Ectodermal cell (in vitro differentiated cells): ENCODE data around the gene TTLL11.
"Not testable (repeated sequence)": the region's sequence is repeated elsewhere in the genome, so short reads cannot be mapped to it uniquely, and the experiment has no call there.

Experiments used
- H3K27ac ChIP-seq: 2 replicates; pipeline ENCODE4 v1.7.0; 2013; ENCODE audit warnings: mild to moderate bottlenecking, low read depth, low read length; ENCODE audit not compliant: insufficient read depth, poor library complexity, severe bottlenecking
- H3K27me3 ChIP-seq: 2 replicates; pipeline ENCODE4 v1.7.0; 2013; ENCODE audit warnings: mild to moderate bottlenecking, low read length; ENCODE audit not compliant: insufficient read depth, control insufficient read depth, poor library complexity, severe bottlenecking
- H3K36me3 ChIP-seq: one replicate; pipeline ENCODE4 v1.7.0; 2013; ENCODE audit warnings: low read length; ENCODE audit not compliant: control insufficient read depth, insufficient read depth
- H3K4me1 ChIP-seq: one replicate; pipeline ENCODE4 v1.7.0; 2013; ENCODE audit warnings: low read length; ENCODE audit not compliant: control insufficient read depth, insufficient read depth
- H3K4me3 ChIP-seq: 2 replicates; pipeline ENCODE4 v1.7.0; 2013; ENCODE audit warnings: low read depth, low read length, control low read depth; ENCODE audit not compliant: insufficient read depth
- H3K9me3 ChIP-seq: 2 replicates; pipeline ENCODE4 v1.7.0; 2013; ENCODE audit warnings: mild to moderate bottlenecking, low read length, moderate library complexity; ENCODE audit not compliant: control insufficient read depth
- WGBS, 2 experiments: methylation state at CpG; one replicate each; pipeline ENCODE4 v1.1.7; 2013; ENCODE audit warnings: missing lambda C conversion rate in 2 of 2; 5-methylcytosine and 5-hydroxymethylcytosine counted together

The TTLL11 gene

DNA sequence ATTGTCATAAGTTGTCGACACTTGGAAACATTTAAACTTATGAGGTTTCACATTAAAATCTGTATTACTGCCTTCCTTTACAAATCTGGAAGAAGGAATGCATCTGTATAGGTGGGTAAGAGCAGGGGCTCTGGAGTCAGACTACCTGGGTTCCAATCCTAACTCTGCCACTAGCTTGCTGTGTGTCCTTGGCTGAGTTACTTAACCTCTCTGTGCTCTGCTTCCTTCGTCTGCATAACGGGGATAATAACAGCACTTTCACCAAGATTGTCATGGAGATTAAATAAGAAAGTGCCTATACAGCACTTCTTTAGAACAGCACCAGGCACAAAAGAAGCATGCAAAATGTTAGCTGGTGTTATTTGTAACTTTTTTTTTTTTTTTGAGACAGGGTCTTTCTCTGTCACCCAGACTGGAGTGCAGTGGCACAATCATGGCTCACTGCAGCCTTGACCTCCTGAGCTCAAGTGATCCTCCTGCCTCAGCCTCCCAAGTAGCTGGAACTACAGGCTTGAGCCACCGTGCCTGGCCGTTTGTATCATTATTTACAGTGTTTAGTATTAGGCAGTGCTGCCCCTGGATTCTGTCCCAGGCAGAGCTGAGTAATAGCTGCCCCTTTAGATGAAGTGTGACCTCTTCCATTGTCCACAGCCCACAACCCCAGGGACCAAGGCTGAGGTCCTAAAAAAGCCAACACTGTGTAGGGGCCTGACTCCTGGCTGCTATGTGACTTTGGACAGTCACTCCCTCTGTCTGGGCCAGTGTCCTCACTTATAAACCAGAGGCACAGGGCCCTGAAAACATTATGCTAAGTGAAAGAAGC lies 25.4 kb upstream of the TTLL11 start:
- Histone ChIP-seq H3K27ac (no peak overlapping the region), H3K36me3 (no peaks in the 10 kb centered on the region), H3K4me1 (peaks cover 17% of the 10 kb centered on the region), H3K9me3 (no peaks in the 10 kb centered on the region), H3K4me3 (no peak overlapping the region), H3K27me3 (no peaks in the 10 kb centered on the region)
- 93 to 94% methylated on average over 5 of the region's 5 CpGs for WGBS, 2 experiments

GRCh38 chr9:122117241-122117640 lies 24.1 kb upstream of the TTLL11 start:
- not testable (repeated sequence) for H3K27me3 ChIP-seq, H3K9me3 ChIP-seq, H3K36me3 ChIP-seq, H3K4me3 ChIP-seq, H3K27ac ChIP-seq
- WGBS, 2 experiments = 91 to 93% methylated on average over 8 to 9 of the region's 9 CpGs
- peaks cover 21% of the 10 kb centered on the region for H3K4me1 ChIP-seq

DNA sequence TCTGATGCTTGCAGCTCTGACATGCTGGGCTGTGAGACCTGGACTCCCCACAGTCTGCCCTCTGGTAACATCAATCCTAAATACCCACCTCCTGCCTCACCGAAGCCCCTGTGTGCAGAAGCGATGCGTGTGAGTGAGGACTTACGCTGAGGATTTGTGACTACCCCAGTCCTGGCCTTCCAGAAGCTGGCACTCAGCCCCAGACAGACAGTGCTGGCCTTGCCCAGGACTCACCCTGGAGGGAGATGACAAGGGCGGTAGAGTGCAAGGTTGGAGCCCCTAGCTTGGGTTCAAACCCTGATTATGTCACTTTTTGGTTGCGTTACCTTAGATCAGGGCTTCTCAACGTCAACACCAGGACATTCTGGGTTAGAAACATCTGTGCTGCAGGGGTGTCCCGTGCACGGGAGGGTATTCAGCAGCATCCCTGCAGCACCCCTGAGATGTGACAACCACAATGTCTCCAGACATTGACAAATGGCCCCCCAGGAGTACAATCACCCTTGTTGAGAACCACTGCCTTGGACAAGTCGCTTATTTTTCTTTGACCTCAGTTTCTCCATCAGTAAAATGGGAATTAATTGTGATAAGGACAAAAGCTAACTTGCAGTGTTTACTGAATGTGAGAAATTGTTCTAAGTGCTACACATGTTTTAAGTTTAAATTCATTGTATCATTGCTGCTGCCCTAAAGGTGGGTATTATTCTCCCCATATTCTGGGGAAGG lies 23.5 kb upstream of the TTLL11 start:
- H3K4me1 ChIP-seq = peaks cover 21% of the 10 kb centered on the region
- no peak overlapping the region for H3K27ac ChIP-seq
- H3K27me3 ChIP-seq = no peaks in the 10 kb centered on the region
- H3K9me3 ChIP-seq = no peaks in the 10 kb centered on the region
- 83 to 88% methylated on average over 10 of the region's 10 CpGs for WGBS, 2 experiments
- H3K36me3 ChIP-seq = no peaks in the 10 kb centered on the region
- H3K4me3 ChIP-seq = no peak overlapping the region

GRCh38 chr9:122116040-122116439 lies 22.9 kb upstream of the TTLL11 start:
- Histone ChIP-seq H3K9me3 (no peaks in the 10 kb centered on the region), H3K27ac (no peak overlapping the region), H3K36me3 (no peaks in the 10 kb centered on the region), H3K4me1 (peaks cover 21% of the 10 kb centered on the region), H3K4me3 (no peak overlapping the region), H3K27me3 (no peaks in the 10 kb centered on the region)
- 18 to 29% methylated on average over 4 of the region's 4 CpGs for WGBS, 2 experiments

GRCh38 chr9:122115176-122116035 lies 22.3 kb upstream of the TTLL11 start:
- no peak overlapping the region for H3K4me3 ChIP-seq
- H3K9me3 ChIP-seq = no peaks in the 10 kb centered on the region
- H3K4me1 ChIP-seq = peaks cover 21% of the 10 kb centered on the region
- H3K27ac ChIP-seq = no peak overlapping the region
- no peaks in the 10 kb centered on the region for H3K36me3 ChIP-seq
- WGBS, 2 experiments = 85 to 86% methylated on average over 12 of the region's 12 CpGs
- no peaks in the 10 kb centered on the region for H3K27me3 ChIP-seq

DNA sequence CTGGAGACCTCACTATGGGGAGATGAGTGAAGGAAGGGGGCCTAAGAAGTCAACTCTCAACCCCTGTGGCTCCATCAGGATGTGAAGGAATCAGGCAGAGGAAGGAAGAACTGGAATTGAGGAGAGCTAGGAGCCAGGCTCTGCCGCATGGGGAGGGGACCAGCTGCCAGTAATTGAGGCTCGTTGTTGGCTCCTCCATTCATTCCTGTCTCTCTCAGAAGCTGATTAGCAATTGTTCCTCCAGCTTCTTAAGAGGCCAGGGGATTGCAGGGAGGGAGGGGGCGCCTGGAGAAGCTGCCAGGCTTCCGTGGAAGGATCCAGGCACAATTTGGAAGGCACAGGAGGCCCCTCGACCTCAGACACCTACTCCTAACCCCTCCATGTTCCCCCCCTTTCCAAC lies 20.5 kb upstream of the TTLL11 start:
- Histone ChIP-seq H3K36me3 (no peaks in the 10 kb centered on the region), H3K4me3 (no peak overlapping the region), H3K9me3 (no peaks in the 10 kb centered on the region), H3K27ac (no peak overlapping the region), H3K27me3 (no peaks in the 10 kb centered on the region), H3K4me1 (peaks cover 21% of the 10 kb centered on the region)
- 29 to 39% methylated on average over 5 of the region's 5 CpGs for WGBS, 2 experiments

GRCh38 chr9:122112238-122112637 lies 19.1 kb upstream of the TTLL11 start:
- H3K4me3 ChIP-seq = no peak overlapping the region
- WGBS, 2 experiments = 88 to 94% methylated on average over 6 of the region's 6 CpGs
- H3K27ac ChIP-seq = no peak overlapping the region
- H3K27me3 ChIP-seq = no peaks in the 10 kb centered on the region
- no peaks in the 10 kb centered on the region for H3K9me3 ChIP-seq
- H3K4me1 ChIP-seq = peaks cover 21% of the 10 kb centered on the region
- no peaks in the 10 kb centered on the region for H3K36me3 ChIP-seq

DNA sequence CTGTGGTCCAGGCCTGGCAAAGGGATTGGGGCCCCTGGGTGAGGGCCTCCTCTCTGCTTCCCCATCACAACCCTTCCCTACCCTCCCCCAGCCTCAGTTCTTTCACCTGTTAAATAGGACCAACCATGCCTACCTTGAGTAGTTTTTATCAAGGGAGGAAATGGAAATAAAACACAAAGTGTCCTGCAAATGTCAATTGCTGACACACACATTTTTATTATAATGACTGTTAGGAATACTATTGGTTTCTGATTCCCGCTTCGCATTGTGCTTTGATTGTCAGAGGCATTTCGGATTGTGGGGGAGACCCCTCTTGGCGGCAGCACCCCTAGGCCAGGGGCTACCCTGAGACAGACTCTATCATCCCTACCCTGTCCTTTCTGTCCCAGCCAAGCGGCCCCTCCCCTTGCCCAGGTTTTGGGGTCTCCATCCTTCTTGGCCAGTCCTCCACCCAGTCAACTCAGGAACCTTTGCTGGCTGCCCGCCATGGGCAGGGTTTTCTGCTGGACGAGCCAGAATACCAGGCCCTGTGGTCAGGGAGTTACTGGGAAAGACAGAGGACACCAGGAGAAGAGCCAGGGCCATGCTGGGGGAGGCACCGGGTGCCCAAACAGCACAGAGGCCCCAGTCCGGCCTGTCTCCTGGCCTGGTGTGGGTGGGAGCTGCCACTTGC lies 18.4 kb upstream of the TTLL11 start:
- H3K27ac ChIP-seq = no peak overlapping the region
- H3K4me1 ChIP-seq = peaks cover 21% of the 10 kb centered on the region
- H3K9me3 ChIP-seq = no peaks in the 10 kb centered on the region
- WGBS, 2 experiments = 85 to 93% methylated on average over 9 of the region's 9 CpGs
- no peak overlapping the region for H3K4me3 ChIP-seq
- H3K27me3 ChIP-seq = no peaks in the 10 kb centered on the region
- no peaks in the 10 kb centered on the region for H3K36me3 ChIP-seq

- 92 to 93% methylated on average over 7 of the region's 7 CpGs for WGBS, 2 experiments
Observed at GRCh38 chr9:122110100-122110833, 17.2 kb upstream of the TTLL11 start.

More at GRCh38 chr9:122110100-122110833, 17.2 kb upstream of the TTLL11 start:
- Histone ChIP-seq H3K4me1 (peaks cover 8% of the 10 kb centered on the region), H3K27me3 (no peaks in the 10 kb centered on the region), H3K9me3 (no peaks in the 10 kb centered on the region), H3K4me3 (no peak overlapping the region), H3K27ac (no peak overlapping the region), H3K36me3 (no peaks in the 10 kb centered on the region)
